Gastrocnemius medialis (tissue), 4 donors: Measurements from ENCODE around the gene IL1A.

ENCODE experiments used
- POLR2A ChIP-seq, 2 donors: fragments of 450-650 bp; IDR thresholded peaks; one replicate each; pipeline ENCODE4 v1.6.1; 2017; ENCODE audit warnings: antibody characterized with exemption in 2 of 2, mild to moderate bottlenecking in 2 of 2, moderate library complexity in 2 of 2
- TF ChIP-seq, protein P1 (sequence below), 5 experiments: fragments of 450-650 bp in 3 of 5; fragments of 200-600 bp in 2 of 5; sonication (generic) in 2 of 5; IDR thresholded peaks in 4 of 5; conservative IDR thresholded peaks in 1 of 5; 1 replicate in 4 of 5; 2 replicates in 1 of 5; pipeline ENCODE4 v1.5.1; 2016 to 2019; ENCODE audit warnings: antibody characterized with exemption in 5 of 5, mild to moderate bottlenecking in 3 of 5, moderate library complexity in 3 of 5

DNA sequence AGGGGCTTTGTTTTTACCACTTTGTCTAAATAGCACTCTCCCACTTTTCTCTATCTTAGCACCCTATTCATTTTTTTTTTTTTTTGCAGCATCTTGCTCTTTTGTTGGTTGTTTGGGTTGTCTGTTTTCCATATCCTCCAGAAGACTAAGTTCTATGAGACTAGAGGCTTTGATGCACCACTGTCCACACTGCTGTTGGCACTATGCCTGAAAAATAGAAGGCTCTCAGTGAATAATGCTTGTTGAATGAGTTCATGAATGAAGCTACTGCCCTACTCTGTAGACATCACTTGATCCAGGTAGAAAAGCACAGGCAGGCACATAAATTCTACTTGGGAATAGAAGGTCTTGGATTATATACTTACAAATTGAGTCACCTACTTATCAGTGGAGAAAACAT lies 7.3 kb downstream of the IL1A start:
- TF ChIP-seq, protein P1, sequence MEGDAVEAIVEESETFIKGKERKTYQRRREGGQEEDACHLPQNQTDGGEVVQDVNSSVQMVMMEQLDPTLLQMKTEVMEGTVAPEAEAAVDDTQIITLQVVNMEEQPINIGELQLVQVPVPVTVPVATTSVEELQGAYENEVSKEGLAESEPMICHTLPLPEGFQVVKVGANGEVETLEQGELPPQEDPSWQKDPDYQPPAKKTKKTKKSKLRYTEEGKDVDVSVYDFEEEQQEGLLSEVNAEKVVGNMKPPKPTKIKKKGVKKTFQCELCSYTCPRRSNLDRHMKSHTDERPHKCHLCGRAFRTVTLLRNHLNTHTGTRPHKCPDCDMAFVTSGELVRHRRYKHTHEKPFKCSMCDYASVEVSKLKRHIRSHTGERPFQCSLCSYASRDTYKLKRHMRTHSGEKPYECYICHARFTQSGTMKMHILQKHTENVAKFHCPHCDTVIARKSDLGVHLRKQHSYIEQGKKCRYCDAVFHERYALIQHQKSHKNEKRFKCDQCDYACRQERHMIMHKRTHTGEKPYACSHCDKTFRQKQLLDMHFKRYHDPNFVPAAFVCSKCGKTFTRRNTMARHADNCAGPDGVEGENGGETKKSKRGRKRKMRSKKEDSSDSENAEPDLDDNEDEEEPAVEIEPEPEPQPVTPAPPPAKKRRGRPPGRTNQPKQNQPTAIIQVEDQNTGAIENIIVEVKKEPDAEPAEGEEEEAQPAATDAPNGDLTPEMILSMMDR (IDR thresholded peaks at IDR 0.05 in 4 of 5, conservative IDR thresholded peaks at IDR 0.05 in 1 of 5): no peak
- TF ChIP-seq POLR2A (IDR thresholded peaks at IDR 0.05): no peak
